Mononuclear cell (primary cell): ENCODE results near the gene ITPR1. TPM values are rescaled to one million over a fixed set of nuclear protein-coding genes. Genes with fewer than 3 reads are reported as not detected.
A peak's percentile ranks its signal among the peaks of the same experiment; 100 is the strongest.

Experiments used
- H3K27me3 ChIP-seq: 2 replicates; pipeline ENCODE4 v1.6.0; 2011; ENCODE audit warnings: low read length, control low read depth; ENCODE audit not compliant: insufficient read depth
- H3K4me1 ChIP-seq: 2 replicates; pipeline ENCODE4 v1.5.1; 2011; ENCODE audit warnings: mild to moderate bottlenecking, low read length, control low read depth; ENCODE audit not compliant: insufficient read depth
- H3K4me3 ChIP-seq: 2 replicates; pipeline ENCODE4 v1.5.1; 2011; ENCODE audit warnings: mild to moderate bottlenecking, low read length, moderate library complexity
- H3K9me3 ChIP-seq: 2 replicates; pipeline ENCODE4 v1.5.1; 2011; ENCODE audit warnings: low read depth, mild to moderate bottlenecking, control low read depth, low read length
- total RNA-seq: library from RNA; depleted of rRNA; stranded (reverse); fragments of >200 nt; gene quantifications from one replicate; pipeline ENCODE4 v1.2.3, GENCODE V29; 2012

Gene ITPR1
- total RNA-seq, 1 donor = 116 TPM

GRCh38 chr3:4471907-4472306, 21.2 kb upstream of the ITPR1 start:
- H3K9me3 ChIP-seq = no peaks in the 10 kb centered on the region
- H3K4me1 ChIP-seq = peaks cover 37% of the 10 kb centered on the region
- no peak overlapping the region for H3K4me3 ChIP-seq
- H3K27me3 ChIP-seq = no peaks in the 10 kb centered on the region

- Histone ChIP-seq H3K4me1 (peaks cover 39% of the 10 kb centered on the region), H3K4me3 (no peak overlapping the region), H3K9me3 (no peaks in the 10 kb centered on the region), H3K27me3 (no peaks in the 10 kb centered on the region)
These were observed 20.8 kb upstream of the ITPR1 start for GRCh38 chr3:4472312-4472711.

- Histone ChIP-seq H3K27me3 (no peaks in the 10 kb centered on the region), H3K4me1 (peaks cover 41% of the 10 kb centered on the region), H3K9me3 (no peaks in the 10 kb centered on the region), H3K4me3 (no peak overlapping the region)
These were observed 20.4 kb upstream of the ITPR1 start for GRCh38 chr3:4472766-4473165.

GRCh38 chr3:4474683-4475490, 18.3 kb upstream of the ITPR1 start:
- Histone ChIP-seq H3K27me3 (no peaks in the 10 kb centered on the region), H3K4me3 (no peak overlapping the region)

GRCh38 chr3:4475804-4476203, 17.3 kb upstream of the ITPR1 start:
- H3K9me3 ChIP-seq = no peaks in the 10 kb centered on the region
- no peak overlapping the region for H3K4me3 ChIP-seq
- no peaks in the 10 kb centered on the region for H3K27me3 ChIP-seq
- peaks cover 56% of the 10 kb centered on the region for H3K4me1 ChIP-seq

More at GRCh38 chr3:4474683-4475490, 18.3 kb upstream of the ITPR1 start:
- Histone ChIP-seq H3K9me3 (no peaks in the 10 kb centered on the region), H3K4me1 (peaks cover 56% of the 10 kb centered on the region)

GRCh38 chr3:4476496-4476895, 16.7 kb upstream of the ITPR1 start:
- no peaks in the 10 kb centered on the region for H3K9me3 ChIP-seq
- H3K4me3 ChIP-seq = no peak overlapping the region
- H3K4me1 ChIP-seq = peaks cover 56% of the 10 kb centered on the region
- no peaks in the 10 kb centered on the region for H3K27me3 ChIP-seq

- no peak overlapping the region for H3K4me3 ChIP-seq
- peaks cover 52% of the 10 kb centered on the region for H3K4me1 ChIP-seq
- H3K27me3 ChIP-seq = no peaks in the 10 kb centered on the region
- H3K9me3 ChIP-seq = no peaks in the 10 kb centered on the region
These were observed 14.9 kb upstream of the ITPR1 start for GRCh38 chr3:4478261-4478660.

- Histone ChIP-seq H3K9me3 (no peaks in the 10 kb centered on the region), H3K4me1 (peaks cover 39% of the 10 kb centered on the region), H3K27me3 (peaks cover 4% of the 10 kb centered on the region), H3K4me3 (peak overlapping the region; percentile 75)
These were observed 1.3 kb upstream of the ITPR1 start for GRCh38 chr3:4491855-4492207.

GRCh38 chr3:4492208-4493013, 737 bp upstream of the ITPR1 start:
- Histone ChIP-seq H3K9me3 (no peaks in the 10 kb centered on the region), H3K4me1 (peaks cover 39% of the 10 kb centered on the region), H3K4me3 (peak overlapping the region; percentile 75), H3K27me3 (peaks cover 4% of the 10 kb centered on the region)

- peaks cover 42% of the 10 kb centered on the region for H3K4me1 ChIP-seq
- H3K27me3 ChIP-seq = peaks cover 4% of the 10 kb centered on the region
- H3K4me3 ChIP-seq = peak overlapping the region; percentile 75
- no peaks in the 10 kb centered on the region for H3K9me3 ChIP-seq
These were observed 1.1 kb downstream of the ITPR1 start for GRCh38 chr3:4493941-4494894.

- Histone ChIP-seq H3K4me3 (peak overlapping the region; percentile 75), H3K4me1 (peaks cover 42% of the 10 kb centered on the region)
These were observed 1.7 kb downstream of the ITPR1 start for GRCh38 chr3:4494895-4495264.

GRCh38 chr3:4495294-4496086, 2.3 kb downstream of the ITPR1 start:
- H3K4me1 ChIP-seq = peaks cover 42% of the 10 kb centered on the region
- peaks cover 4% of the 10 kb centered on the region for H3K27me3 ChIP-seq
- H3K4me3 ChIP-seq = peak overlapping the region; percentile 75
- no peaks in the 10 kb centered on the region for H3K9me3 ChIP-seq

More at GRCh38 chr3:4494895-4495264, 1.7 kb downstream of the ITPR1 start:
- no peaks in the 10 kb centered on the region for H3K9me3 ChIP-seq
- peaks cover 4% of the 10 kb centered on the region for H3K27me3 ChIP-seq

GRCh38 chr3:4496087-4496452, 2.9 kb downstream of the ITPR1 start:
- no peaks in the 10 kb centered on the region for H3K9me3 ChIP-seq
- H3K4me1 ChIP-seq = peaks cover 42% of the 10 kb centered on the region
- peaks cover 4% of the 10 kb centered on the region for H3K27me3 ChIP-seq
- H3K4me3 ChIP-seq = no peak overlapping the region

- H3K4me3 ChIP-seq = no peak overlapping the region
- no peaks in the 10 kb centered on the region for H3K27me3 ChIP-seq
- H3K4me1 ChIP-seq = peaks cover 36% of the 10 kb centered on the region
- no peaks in the 10 kb centered on the region for H3K9me3 ChIP-seq
These were observed 4.0 kb downstream of the ITPR1 start for GRCh38 chr3:4497005-4497692.
